ENCODE measurements around the gene BBX.

Gene BBX

GRCh38 chr3:107531917-107532469 is 9.2 kb downstream of the BBX start:
- TF ChIP-seq REST (IDR thresholded peaks at IDR 0.05; ENCODE audit: insufficient read depth in 1 of 2, low read depth in 2 of 2, low read length in 2 of 2) (no peak), TAF1 (IDR thresholded peaks at IDR 0.05; ENCODE audit: borderline replicate concordance, insufficient read depth, low read length) (no peak), POLR2AphosphoS5 (IDR thresholded peaks at IDR 0.05; ENCODE audit: low read depth, low read length) (no peak), FOXP2 (optimal IDR thresholded peaks at IDR 0.05; ENCODE audit: borderline replicate concordance, extremely low read depth, extremely low read length, insufficient read depth) (no peak), SIN3A (IDR thresholded peaks at IDR 0.05; ENCODE audit: borderline replicate concordance, insufficient read depth, low read length) (no peak)

DNA sequence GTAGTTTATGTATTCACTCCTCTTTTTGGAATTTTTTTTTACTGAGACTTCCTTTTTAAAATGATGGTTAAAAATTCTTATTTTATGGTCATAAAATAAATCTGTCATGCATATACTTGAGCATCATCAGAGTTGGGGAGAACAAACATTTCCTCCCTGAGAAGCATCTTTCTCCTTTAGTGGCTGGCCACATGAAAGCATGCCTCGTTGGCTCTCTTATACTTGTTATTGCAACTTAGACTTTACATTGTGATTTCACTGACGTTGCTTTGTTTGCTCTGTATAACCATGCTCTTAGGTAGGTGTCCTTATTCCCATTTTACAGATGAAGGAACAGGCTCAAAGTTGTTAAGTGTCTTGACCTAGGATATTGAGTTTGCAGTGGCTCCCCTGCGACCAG is 18.1 kb downstream of the BBX start:
- TF ChIP-seq FOXP2 (optimal IDR thresholded peaks at IDR 0.05; ENCODE audit: borderline replicate concordance, extremely low read depth, extremely low read length, insufficient read depth) (no peak), REST (IDR thresholded peaks at IDR 0.05; ENCODE audit: insufficient read depth in 1 of 2, low read depth in 2 of 2, low read length in 2 of 2) (no peak), SIN3A (IDR thresholded peaks at IDR 0.05; ENCODE audit: borderline replicate concordance, insufficient read depth, low read length) (no peak)

DNA sequence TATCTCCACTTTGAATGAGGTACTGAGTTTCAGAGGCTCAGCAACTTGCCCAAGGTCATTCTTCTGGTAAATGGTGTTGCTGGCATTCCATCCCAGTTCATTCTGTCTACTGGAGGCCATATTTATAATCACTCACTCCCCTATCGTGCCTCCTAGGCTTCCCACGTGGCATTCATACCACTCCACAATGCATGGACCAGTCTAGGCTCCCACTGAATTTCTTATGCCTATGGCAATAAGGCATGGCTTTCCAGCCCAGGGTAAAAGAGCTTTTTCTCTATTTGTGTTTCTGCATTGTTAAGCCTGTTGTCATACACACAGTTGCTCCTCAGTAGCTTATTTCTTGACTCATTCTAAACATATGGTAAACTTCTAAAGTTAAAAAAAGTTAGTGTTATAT is 19.9 kb downstream of the BBX start:
- no peak for TF ChIP-seq SIN3A (IDR thresholded peaks at IDR 0.05; ENCODE audit: borderline replicate concordance, insufficient read depth, low read length)
- TF ChIP-seq FOXP2 (optimal IDR thresholded peaks at IDR 0.05; ENCODE audit: borderline replicate concordance, extremely low read depth, extremely low read length, insufficient read depth) = no peak
- TF ChIP-seq TAF1 (IDR thresholded peaks at IDR 0.05; ENCODE audit: borderline replicate concordance, insufficient read depth, low read length) = no peak

DNA sequence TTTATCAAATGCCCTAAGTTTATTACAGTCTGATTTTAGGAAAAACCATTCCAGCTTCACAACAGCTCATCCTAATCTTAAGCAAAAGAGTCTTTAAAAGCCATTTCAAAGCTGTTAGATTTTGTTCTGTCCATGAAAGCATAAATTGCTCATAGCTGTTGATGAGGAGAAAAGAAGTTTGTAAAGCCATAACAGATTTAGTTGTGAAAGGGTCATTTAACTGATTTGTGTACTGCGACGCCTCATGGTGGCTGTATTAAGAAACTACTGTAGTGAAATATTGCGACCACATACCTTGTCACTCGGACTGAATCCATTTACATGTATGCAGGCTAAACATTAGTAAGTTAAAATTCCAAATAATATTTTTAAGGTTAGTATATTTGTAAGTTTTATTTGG is 20.9 kb downstream of the BBX start:
- TF ChIP-seq FOXP2 (optimal IDR thresholded peaks at IDR 0.05; ENCODE audit: borderline replicate concordance, extremely low read depth, extremely low read length, insufficient read depth) = no peak
- no peak for TF ChIP-seq SIN3A (IDR thresholded peaks at IDR 0.05; ENCODE audit: borderline replicate concordance, insufficient read depth, low read length)
- TF ChIP-seq REST (IDR thresholded peaks at IDR 0.05; ENCODE audit: insufficient read depth in 1 of 2, low read depth in 2 of 2, low read length in 2 of 2) = no peak
- TF ChIP-seq TAF1 (IDR thresholded peaks at IDR 0.05; ENCODE audit: borderline replicate concordance, insufficient read depth, low read length) = no peak
- no peak for TF ChIP-seq POLR2AphosphoS5 (IDR thresholded peaks at IDR 0.05; ENCODE audit: low read depth, low read length)

- TF ChIP-seq POLR2AphosphoS5 (IDR thresholded peaks at IDR 0.05; ENCODE audit: low read depth, low read length) (no peak), FOXP2 (optimal IDR thresholded peaks at IDR 0.05; ENCODE audit: borderline replicate concordance, extremely low read depth, extremely low read length, insufficient read depth) (no peak), SIN3A (IDR thresholded peaks at IDR 0.05; ENCODE audit: borderline replicate concordance, insufficient read depth, low read length) (no peak), REST (IDR thresholded peaks at IDR 0.05; ENCODE audit: insufficient read depth in 1 of 2, low read depth in 2 of 2, low read length in 2 of 2) (no peak), TAF1 (IDR thresholded peaks at IDR 0.05; ENCODE audit: borderline replicate concordance, insufficient read depth, low read length) (no peak)
Measured at GRCh38 chr3:107545680-107546120, 22.9 kb downstream of the BBX start.

All from PFSK-1 (cell line).